ENCODE measurements around the gene TMEFF1.

Gene TMEFF1

GRCh38 chr9:100472788-100473275, at the start of gene TMEFF1:
TMEFF1 (plus strand) TSS chr9:100473149; CDS start chr9:100473545, 396 bp downstream.
- no peak for TF ChIP-seq CTCF (IDR thresholded peaks at IDR 0.05; ENCODE audit: low read depth, low read length, missing control alignments)
- peak within 1 kb of the TSS; percentile 68 for H3K4me3 ChIP-seq (replicated peaks; ENCODE audit: low read depth, low read length)
- no peak for DNase-seq (ENCODE audit: extremely low read depth, low read depth)

- no peak for DNase-seq (ENCODE audit: extremely low read depth, low read depth)
- no peak overlapping the region; the same call in 1 of the 2 replicates for H3K4me3 ChIP-seq (replicated peaks; ENCODE audit: low read depth, low read length)
- no peak for TF ChIP-seq CTCF (IDR thresholded peaks at IDR 0.05; ENCODE audit: low read depth, low read length, missing control alignments)
Measured at GRCh38 chr9:100425758-100426157, 47.2 kb upstream of the TMEFF1 start.

- peak overlapping the region; percentile 66 for H3K4me3 ChIP-seq (replicated peaks; ENCODE audit: low read depth, low read length)
- no peak for DNase-seq (ENCODE audit: extremely low read depth, low read depth)
- no peak for TF ChIP-seq CTCF (IDR thresholded peaks at IDR 0.05; ENCODE audit: low read depth, low read length, missing control alignments)
Measured at GRCh38 chr9:100426189-100426529, 46.8 kb upstream of the TMEFF1 start.

GRCh38 chr9:100426530-100427365, 46.2 kb upstream of the TMEFF1 start, which contains the start of gene MSANTD3:
MSANTD3 (plus strand) TSS chr9:100427143; CDS start chr9:100441939, 14,796 bp downstream.
- DNase-seq (ENCODE audit: extremely low read depth, low read depth), result no peak
- no peak for TF ChIP-seq CTCF (IDR thresholded peaks at IDR 0.05; ENCODE audit: low read depth, low read length, missing control alignments)
- H3K4me3 ChIP-seq (replicated peaks; ENCODE audit: low read depth, low read length), result peak within 1 kb of the TSS; percentile 76

GRCh38 chr9:100427366-100428263, 45.3 kb upstream of the TMEFF1 start:
- no peak for DNase-seq (ENCODE audit: extremely low read depth, low read depth)
- H3K4me3 ChIP-seq (replicated peaks; ENCODE audit: low read depth, low read length), result peak overlapping the region; percentile 76
- TF ChIP-seq CTCF (IDR thresholded peaks at IDR 0.05; ENCODE audit: low read depth, low read length, missing control alignments), result no peak

GRCh38 chr9:100428871-100429654, 43.9 kb upstream of the TMEFF1 start:
- no peak for TF ChIP-seq CTCF (IDR thresholded peaks at IDR 0.05; ENCODE audit: low read depth, low read length, missing control alignments)
- peak overlapping the region; percentile 76 for H3K4me3 ChIP-seq (replicated peaks; ENCODE audit: low read depth, low read length)
- DNase-seq (ENCODE audit: extremely low read depth, low read depth), result peak; percentile 97
